Mucosa of gallbladder (tissue), 1 donor: Measurements from ENCODE around the gene GPR161. TPM values are rescaled to one million over a fixed set of nuclear protein-coding genes. Genes with fewer than 3 reads are reported as not detected.

Experiments
- DNase-seq: peaks from one replicate; pipeline ENCODE4 v3.0.0-alpha.2; 2020; ENCODE audit warnings: low spot score
- total RNA-seq: library from RNA; stranded (reverse); gene quantifications from one replicate; pipeline ENCODE4 v1.2.1, GENCODE V29; 2021
- donor health status: DM: no; HTN: no; CAD: no.

The GPR161 gene
- total RNA-seq, 1 donor from 2014 or later: 13.9 TPM

DNA sequence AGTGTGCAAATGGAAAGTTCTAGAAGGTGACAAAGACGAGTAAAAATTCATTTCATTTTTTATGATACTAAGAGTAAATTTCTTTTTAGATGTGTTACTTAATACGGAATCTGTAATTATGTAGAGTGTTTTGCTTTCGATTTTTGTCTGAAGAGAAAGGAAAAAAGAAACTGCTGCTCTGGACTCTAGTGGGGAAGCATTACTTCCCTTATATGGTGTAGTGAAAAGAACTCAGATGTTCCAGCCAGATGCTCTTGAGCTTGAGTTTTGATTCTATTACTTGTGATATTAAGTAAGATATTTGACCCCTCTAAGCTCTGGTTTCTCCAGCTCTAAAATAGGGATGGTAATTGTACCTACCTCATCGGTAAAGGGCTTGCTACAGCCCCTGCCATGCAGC is 12.2 kb upstream of the GPR161 start:
- DNase-seq: no peak

- DNase-seq: no peak
These were observed 9.9 kb upstream of the GPR161 start for GRCh38 chr1:168146626-168147025.

GRCh38 chr1:168146160-168146539 is 9.4 kb upstream of the GPR161 start:
- no peak for DNase-seq

DNA sequence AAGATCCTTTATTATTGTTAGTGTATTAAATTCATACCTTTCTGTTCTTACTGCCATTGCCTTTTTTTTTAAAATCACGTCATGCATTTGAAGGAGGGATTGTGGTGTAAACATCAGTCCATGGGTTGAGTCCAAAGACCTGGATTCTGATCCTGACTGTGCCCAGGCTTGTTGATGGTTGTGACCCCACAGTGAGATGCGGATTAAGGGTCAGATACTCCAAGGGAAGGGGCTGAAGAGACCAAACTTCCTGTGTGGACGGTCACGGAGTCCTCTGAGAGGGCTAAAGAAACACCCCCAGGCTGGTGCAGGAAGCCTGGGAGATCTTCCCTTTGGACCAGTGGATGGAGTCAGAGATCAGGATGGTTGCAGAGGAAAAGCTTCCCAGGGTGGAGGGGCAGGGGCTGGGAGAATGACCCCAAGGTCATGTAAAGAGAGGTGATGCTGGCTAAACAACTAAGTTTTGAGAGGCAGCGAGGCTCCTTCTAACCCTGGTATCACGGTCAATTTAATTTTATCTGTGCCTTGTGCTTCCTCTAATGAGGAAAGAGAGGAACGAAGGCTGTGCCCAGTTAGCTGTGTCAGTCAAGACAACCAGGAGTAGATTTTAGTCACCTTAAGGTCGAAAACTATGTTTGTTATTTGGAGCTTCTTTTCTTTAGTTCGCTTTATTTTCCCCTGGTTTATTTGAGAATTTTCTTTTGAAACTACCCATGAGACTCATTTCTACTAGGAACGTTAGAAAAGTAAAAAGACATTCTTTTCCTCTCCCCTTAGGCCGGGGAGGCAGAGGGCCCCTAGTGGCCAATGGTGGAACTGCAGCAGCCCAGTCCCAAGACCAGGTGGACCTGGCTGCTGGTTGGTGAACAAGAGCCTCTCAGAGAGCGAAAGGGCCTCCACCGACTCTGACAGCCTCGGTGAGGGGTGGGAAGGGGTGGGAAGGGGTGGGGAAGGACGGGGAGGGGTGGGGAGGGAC is 8.7 kb upstream of the GPR161 start:
- peak; percentile 87 for DNase-seq

DNA sequence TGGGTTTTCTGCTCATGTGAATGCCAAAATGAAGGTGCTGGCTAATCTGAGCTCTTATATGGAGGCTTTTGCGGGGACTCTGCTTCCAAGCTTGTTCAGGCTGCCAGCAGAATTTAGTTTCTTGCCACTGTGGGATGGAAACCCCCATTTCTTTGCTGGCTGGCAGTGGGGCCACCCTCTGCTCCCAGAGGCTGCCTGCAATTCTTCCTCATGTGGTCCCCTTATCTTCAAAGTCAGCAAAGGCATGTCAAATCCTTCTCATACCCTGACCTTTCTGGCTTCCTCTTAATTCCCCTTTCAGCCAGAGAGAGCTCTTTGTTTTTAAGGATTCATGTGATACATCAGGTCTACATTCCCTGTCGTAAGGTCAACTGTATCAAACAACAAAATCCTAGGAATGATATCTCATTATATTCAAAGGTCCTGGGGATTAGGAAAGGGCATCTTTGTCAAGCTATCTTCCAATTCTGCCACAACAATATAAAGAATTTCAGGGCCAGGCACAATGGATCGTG is 5.2 kb upstream of the GPR161 start:
- DNase-seq: no peak

DNA sequence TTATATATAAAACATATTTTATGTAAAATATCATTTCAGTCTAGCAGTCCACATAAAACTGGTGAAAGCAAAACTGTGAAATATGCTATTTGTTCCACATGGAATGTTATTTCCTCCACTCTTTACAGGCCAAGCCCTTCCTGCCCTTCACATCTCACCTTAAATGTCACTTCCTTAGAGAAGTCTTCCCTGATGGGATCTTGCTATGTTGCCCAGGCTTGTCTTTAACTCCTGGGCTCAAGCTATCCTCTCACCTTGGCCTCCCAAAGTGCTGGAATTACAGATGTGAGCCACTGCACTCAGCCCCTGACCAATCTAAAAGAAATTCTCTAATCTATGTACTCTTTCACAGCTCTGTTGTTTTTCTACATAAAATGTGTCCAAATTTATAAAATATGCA is 2.3 kb upstream of the GPR161 start:
- DNase-seq: no peak

- DNase-seq: no peak
These were observed 1.4 kb upstream of the GPR161 start for GRCh38 chr1:168138134-168138533.

GRCh38 chr1:168137515-168137821 is 738 bp upstream of the GPR161 start:
- DNase-seq: no peak

- no peak for DNase-seq
These were observed 615 bp downstream of the GPR161 start for GRCh38 chr1:168135921-168136708.

DNA sequence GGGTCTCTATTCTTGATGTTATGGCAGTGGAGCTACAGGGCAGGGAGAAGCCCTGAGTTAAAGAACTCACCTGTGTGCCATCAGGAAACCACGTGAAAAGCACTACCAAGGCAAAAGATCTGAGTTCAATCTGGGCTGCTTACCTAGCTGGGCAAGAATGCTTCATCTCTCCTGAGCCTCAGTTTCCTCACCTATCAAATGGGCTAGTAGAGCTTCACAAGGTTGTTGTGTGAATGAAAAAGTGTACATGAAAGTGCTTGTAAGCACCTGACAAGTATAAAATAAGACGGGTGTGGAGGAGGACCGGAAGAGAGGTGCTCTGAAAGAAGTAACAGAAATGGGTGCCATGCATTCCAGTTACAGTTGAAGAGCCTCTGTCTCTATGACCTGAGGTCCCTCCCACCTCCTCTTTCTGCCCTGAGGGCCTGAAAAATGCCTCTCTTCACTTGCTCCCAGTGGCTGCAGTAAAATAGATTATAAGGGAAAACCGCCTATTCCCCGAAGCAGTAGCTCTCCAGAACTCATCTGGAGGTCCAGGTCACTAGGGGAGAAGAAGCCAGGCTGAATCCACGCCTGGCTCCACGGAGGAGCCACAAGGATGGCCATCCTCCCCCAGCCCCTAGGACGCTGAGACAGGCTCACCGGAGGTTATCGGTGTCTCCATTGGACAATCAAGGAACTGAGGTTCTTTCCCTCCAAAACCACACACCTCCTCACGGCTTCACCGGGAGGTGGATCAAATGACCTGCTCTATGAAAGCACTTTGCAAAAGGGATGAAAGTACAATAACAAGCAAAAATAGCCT is 1.4 kb downstream of the GPR161 start:
- no peak for DNase-seq

- no peak for DNase-seq
These were observed 2.1 kb downstream of the GPR161 start for GRCh38 chr1:168134642-168135041.

- no peak for DNase-seq
These were observed 2.6 kb downstream of the GPR161 start for GRCh38 chr1:168134132-168134531.

- DNase-seq: no peak
These were observed 6.8 kb downstream of the GPR161 start for GRCh38 chr1:168129933-168130332.

GRCh38 chr1:168127503-168127902 is 9.2 kb downstream of the GPR161 start:
- no peak for DNase-seq

DNA sequence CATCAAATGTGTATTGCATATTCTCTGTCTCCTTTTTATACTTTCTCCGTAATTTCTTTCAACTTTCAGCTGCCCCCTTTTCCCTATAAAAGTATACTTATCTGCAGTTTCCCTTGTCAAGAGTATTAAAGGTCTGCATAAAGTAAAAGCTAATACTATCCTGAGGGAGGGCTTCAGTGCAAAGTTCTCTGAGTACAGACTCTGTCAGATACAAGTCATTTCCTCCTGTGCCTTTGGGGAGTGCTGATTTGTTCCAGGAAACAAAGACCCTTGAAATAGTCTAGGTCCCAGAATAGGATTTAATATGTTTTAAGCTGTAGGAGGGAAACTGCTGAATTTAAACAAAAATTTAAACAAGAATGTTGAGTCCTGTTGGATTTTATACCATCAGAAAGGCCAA is 11.7 kb downstream of the GPR161 start:
- DNase-seq: no peak

GRCh38 chr1:168121401-168122011 is 15.2 kb downstream of the GPR161 start:
- DNase-seq: peak; percentile 70

DNA sequence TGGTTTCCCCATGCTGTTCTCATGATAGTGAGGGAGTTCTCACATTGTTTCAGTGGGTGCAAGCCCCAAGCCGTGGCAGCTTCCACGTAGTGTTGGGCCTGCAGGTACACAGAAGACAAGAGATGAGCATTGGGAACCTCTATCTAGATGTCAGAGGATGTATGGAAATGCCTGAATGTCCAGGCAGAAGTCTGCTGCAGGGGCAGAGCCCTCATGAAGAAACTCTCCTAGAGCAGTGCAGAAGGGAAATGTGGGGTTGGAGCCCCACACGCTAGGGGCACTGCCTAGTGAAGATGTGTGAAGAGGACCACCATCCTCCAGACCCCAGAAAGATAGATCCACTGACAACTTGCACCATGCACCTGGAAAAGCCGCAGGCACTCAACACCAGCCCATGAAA is 17.0 kb downstream of the GPR161 start:
- DNase-seq: no peak

- DNase-seq: no peak
These were observed 20.4 kb downstream of the GPR161 start for GRCh38 chr1:168116327-168116799.

GRCh38 chr1:168114845-168115244 is 21.9 kb downstream of the GPR161 start:
- no peak for DNase-seq

- DNase-seq: no peak
These were observed 23.9 kb downstream of the GPR161 start for GRCh38 chr1:168112673-168113305.
